Fibroblast of skin of back (primary cell): ENCODE data around the gene SPATA31A3. TPM values are rescaled to one million over a fixed set of nuclear protein-coding genes. Genes with fewer than 3 reads are reported as not detected.
"Not testable (repeated sequence)": the region's sequence is repeated elsewhere in the genome, so short reads cannot be mapped to it uniquely, and the experiment has no call there.

ENCODE experiments used
- DNase-seq: peaks from one replicate; pipeline ENCODE4 v3.0.0-alpha.2; 2013
- polyA plus RNA-seq, 2 experiments: library from polyadenylated mRNA; unstranded; fragments of 120-200 nt; gene quantifications; one replicate each; pipeline ENCODE4 v1.2.1, GENCODE V29; 2013; ENCODE audit not compliant: insufficient read length in 2 of 2

The SPATA31A3 gene
- not detected for polyA plus RNA-seq (2013, experiment 1 of 2; ENCODE audit: insufficient read length)
- not detected for polyA plus RNA-seq (2013, experiment 2 of 2; ENCODE audit: insufficient read length)

GRCh38 chr9:66992450-66992849 lies at the start of gene SPATA31A3:
Gene SPATA31A3, minus strand, starts transcription at chr9:66992550. Its CDS starts 29 bp downstream, at chr9:66992521.
- DNase-seq, result not testable (repeated sequence)

DNA sequence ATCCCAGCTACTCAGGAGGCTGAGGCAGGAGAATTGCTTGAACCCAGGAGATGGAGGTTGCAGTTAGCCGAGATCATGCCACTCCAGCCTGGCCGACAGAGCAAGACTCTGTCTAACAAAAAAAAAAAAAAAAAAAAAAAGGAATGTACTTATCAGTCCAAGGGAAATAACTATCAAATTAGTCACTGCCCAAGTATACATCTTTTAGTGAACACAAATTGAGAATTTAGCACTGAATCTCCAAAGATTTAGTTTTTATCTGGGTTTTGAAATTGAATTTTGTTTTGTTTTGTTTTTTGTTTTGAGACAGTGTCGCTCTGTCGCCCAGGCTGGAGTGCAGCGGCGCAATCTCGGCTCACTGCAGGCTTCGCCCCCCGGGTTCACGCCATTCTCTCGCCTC lies 39.8 kb downstream of the SPATA31A3 start:
- DNase-seq, result peak; percentile 54

DNA sequence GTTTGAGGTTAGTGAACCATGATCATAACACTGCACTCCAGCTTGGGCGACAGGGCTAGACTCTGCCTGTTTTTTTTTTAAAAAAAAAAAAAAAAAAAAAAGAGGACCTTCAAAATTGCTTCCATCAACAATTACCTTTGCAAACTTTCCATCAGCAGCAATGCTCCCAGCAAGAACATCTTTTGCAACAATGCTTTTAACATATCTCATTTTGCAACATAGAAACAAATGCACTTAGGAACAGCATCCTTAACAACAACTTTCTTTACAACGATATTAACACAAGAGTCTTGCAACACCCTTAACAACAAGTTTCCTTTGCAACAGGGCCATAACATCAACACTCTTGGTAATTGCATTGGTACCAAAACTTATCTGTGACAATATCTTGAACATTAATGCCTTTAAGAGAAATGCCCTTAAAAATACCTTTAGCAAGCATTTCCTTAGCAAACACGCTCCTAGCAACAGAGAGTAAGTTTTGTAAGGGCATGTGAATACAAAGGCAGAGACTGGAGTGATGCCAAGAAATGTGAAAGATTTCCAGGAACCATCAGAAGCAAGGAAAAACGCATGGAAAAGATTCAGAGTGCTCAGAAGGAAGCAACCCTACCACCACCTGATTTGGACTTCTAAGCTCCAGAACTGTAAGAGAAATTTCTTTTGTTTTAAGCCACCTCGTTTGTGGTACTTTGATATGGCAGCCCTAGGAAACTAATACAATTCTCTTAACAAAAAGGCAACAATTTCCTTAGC lies 49.8 kb downstream of the SPATA31A3 start:
- not testable (repeated sequence) for DNase-seq

GRCh38 chr9:66939878-66940830 lies 52.2 kb downstream of the SPATA31A3 start:
- not testable (repeated sequence) for DNase-seq

GRCh38 chr9:66938322-66938721 lies 54.0 kb downstream of the SPATA31A3 start:
- DNase-seq, result not testable (repeated sequence)

DNA sequence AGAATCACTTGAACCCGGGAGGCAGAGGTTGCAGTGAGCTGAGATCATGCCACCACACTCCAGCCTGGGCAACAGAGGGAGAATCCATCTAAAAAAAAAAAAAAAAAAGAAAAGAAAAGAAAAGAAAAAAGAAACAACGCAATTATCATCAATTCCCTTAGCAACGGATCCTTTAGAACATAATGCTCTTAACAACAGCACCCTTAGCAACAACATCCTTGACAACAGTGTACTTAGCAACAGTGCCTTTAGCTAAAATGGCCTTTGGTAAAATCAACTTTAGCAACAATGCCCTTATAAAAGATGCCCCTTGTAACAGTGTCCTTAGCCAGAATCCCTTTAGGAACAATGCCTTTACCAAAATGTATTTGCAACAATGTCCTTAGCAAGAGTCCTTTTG lies 54.7 kb downstream of the SPATA31A3 start:
- not testable (repeated sequence) for DNase-seq
